GM12878 (cell line): ENCODE measurements around the gene CHIA.

Experiments used
- CEBPB ChIP-seq, 2 experiments: fragments of 150-350 bp in 1 of 2; IDR thresholded peaks; 2 replicates each; pipeline ENCODE4 v1.6.1; 2012 to 2014; ENCODE audit warnings: low read depth in 2 of 2, low read length in 2 of 2, borderline replicate concordance in 1 of 2, inconsistent platforms in 1 of 2
- CHD1 ChIP-seq: IDR thresholded peaks from 2 replicates; pipeline ENCODE4 v1.6.1; 2012; ENCODE audit warnings: low read depth, low read length, improper control_type of control experiment
- CREB1 ChIP-seq: IDR thresholded peaks from 2 replicates; pipeline ENCODE4 v1.6.1; 2012; ENCODE audit warnings: low read depth, mild to moderate bottlenecking, inconsistent platforms
- CTCF ChIP-seq, 3 experiments: IDR thresholded peaks in 2 of 3; conservative IDR thresholded peaks in 1 of 3; 2 replicates each; pipeline ENCODE4 v1.5.1; 2011; ENCODE audit warnings: low read depth in 3 of 3, low read length in 3 of 3, mild to moderate bottlenecking in 3 of 3, control low read depth in 2 of 3, moderate library complexity in 2 of 3, inconsistent platforms in 1 of 3, mixed read lengths in 1 of 3; ENCODE audit not compliant: control insufficient read depth in 2 of 3, insufficient read depth in 1 of 3; ENCODE audit errors: extremely low read depth in 1 of 3
- MXI1 ChIP-seq: fragments of 150-350 bp; IDR thresholded peaks from 2 replicates; pipeline ENCODE4 v1.6.1; 2011; ENCODE audit warnings: low read depth, mild to moderate bottlenecking, inconsistent platforms, low read length, improper control_type of control experiment
- POLR2AphosphoS5 ChIP-seq: IDR thresholded peaks from 2 replicates; pipeline ENCODE4 v1.6.1; 2011; ENCODE audit warnings: mild to moderate bottlenecking, low read length, inconsistent platforms
- RFX5 ChIP-seq: IDR thresholded peaks from 2 replicates; pipeline ENCODE4 v1.6.1; 2011; ENCODE audit warnings: low read depth, low read length, improper control_type of control experiment
- SIX5 ChIP-seq: IDR thresholded peaks from 2 replicates; pipeline ENCODE4 v1.6.1; 2011; ENCODE audit warnings: mild to moderate bottlenecking, low read depth, low read length, moderate library complexity; ENCODE audit not compliant: severe bottlenecking
- ZNF217 ChIP-seq: fragments of 450-650 bp; IDR thresholded peaks from 2 replicates; pipeline ENCODE4 v1.6.1; 2017; ENCODE audit warnings: antibody characterized with exemption, mild to moderate bottlenecking

GRCh38 chr1:111302374-111302773, 11.7 kb downstream of the CHIA start:
- TF ChIP-seq SIX5 (no peak), CEBPB (IDR thresholded peaks at IDR 0.05; ENCODE audit: borderline replicate concordance in 1 of 2, low read depth in 2 of 2, low read length in 2 of 2) (no peak), ZNF217 (no peak), CTCF (IDR thresholded peaks at IDR 0.05 in 2 of 3, conservative IDR thresholded peaks at IDR 0.05 in 1 of 3; ENCODE audit: control insufficient read depth in 2 of 3, extremely low read depth in 1 of 3, insufficient read depth in 1 of 3, low read depth in 3 of 3, low read length in 3 of 3) (no peak), POLR2AphosphoS5 (no peak), CREB1 (no peak), CHD1 (no peak), RFX5 (no peak), MXI1 (no peak)
